22Rv1 (cell line): ENCODE measurements around the gene WNT2B.

Source experiments
- H3K27ac ChIP-seq: fragments of 450-650 bp; 2 replicates; pipeline ENCODE4 v1.5.1; 2017
- ZFX ChIP-seq: fragments of 450-650 bp; IDR thresholded peaks from 2 replicates; pipeline ENCODE4 v1.6.1; 2017; ENCODE audit warnings: antibody characterized with exemption, borderline replicate concordance
- TF ChIP-seq, protein P1 (sequence below): fragments of 450-650 bp; IDR thresholded peaks from 2 replicates; pipeline ENCODE4 v1.5.1; 2017; ENCODE audit warnings: mild to moderate bottlenecking

The WNT2B gene

DNA sequence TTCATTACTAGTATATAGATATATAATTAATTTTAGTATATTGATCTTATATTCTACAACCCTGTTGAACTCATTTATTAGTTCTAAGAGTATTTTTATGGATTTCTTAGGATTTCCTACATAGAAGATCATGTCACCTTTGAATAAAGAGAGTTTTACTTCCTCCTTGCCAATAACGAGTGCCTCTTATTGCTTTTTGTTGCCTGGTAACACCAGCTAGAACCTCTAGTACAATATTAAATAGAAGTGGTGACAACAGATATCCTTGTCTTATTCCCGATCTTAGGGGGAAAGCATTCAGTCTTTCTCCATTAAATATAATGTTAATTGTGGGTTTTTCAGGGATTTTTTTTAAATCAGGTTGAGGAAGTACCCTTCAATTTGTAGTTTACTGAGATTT lies 40.8 kb downstream of the WNT2B start:
- no peak overlapping the region for H3K27ac ChIP-seq
- TF ChIP-seq, protein P1, sequence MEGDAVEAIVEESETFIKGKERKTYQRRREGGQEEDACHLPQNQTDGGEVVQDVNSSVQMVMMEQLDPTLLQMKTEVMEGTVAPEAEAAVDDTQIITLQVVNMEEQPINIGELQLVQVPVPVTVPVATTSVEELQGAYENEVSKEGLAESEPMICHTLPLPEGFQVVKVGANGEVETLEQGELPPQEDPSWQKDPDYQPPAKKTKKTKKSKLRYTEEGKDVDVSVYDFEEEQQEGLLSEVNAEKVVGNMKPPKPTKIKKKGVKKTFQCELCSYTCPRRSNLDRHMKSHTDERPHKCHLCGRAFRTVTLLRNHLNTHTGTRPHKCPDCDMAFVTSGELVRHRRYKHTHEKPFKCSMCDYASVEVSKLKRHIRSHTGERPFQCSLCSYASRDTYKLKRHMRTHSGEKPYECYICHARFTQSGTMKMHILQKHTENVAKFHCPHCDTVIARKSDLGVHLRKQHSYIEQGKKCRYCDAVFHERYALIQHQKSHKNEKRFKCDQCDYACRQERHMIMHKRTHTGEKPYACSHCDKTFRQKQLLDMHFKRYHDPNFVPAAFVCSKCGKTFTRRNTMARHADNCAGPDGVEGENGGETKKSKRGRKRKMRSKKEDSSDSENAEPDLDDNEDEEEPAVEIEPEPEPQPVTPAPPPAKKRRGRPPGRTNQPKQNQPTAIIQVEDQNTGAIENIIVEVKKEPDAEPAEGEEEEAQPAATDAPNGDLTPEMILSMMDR: no peak
- no peak for TF ChIP-seq ZFX

DNA sequence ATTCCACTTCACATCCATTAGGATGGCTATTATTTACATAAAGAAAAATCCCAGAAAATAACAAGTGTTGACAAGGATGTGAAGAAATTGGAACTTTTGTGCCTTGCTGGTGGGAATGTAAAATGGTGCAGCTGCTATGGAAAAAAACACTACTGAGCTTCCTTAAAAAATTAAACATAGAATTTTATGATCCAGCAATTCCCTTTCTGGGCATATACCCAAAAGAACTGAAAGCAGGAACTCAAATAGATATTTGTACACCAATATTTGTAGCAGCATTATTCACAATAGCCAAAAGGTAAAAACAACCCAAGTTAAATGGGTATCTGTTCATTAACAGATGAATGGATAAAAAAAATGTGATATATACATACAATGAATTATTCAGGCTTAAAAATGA lies 45.6 kb downstream of the WNT2B start:
- TF ChIP-seq, protein P1: no peak
- TF ChIP-seq ZFX: no peak

DNA sequence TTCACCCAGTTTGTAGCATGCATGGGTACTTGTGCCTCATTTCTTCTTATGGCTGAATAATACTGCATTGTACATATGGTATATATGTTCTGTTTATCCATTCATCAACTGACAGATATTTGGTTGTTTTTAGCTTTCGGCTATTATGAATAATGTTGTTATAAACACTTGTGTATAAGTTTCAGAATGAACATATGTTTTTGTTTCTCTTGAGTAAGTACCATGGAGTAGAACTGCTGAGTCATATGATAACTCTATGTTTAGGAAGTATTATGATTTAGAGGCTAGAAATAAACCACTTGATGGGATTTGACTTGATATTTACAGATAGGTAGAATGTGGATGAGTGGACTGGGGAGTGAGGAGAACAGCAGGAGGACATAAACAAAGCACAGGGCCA lies 48.6 kb downstream of the WNT2B start:
- no peak overlapping the region for H3K27ac ChIP-seq
- TF ChIP-seq, protein P1: no peak
- TF ChIP-seq ZFX: no peak

More for the DNA sequence above, 45.6 kb downstream of the WNT2B start:
- H3K27ac ChIP-seq: no peak overlapping the region

DNA sequence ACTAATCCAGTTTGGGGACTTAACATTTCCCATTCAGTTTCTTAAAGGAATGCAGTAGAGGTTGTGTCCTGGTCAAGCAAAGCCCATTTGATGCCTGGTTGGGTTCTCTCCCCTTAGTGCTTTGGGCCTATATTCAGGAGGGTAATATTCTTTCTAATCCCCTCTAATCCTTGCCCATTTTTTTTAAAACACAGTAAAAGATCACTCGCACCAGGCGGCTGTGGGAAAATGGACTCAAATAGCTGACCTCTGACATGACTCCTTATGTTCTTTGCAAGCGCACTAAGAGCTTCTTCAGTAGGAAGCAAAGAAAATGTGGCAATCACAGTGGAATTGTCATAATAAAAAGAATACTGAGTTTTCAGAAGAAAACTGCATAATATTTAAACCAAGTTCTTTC lies 49.9 kb downstream of the WNT2B start:
- no peak overlapping the region for H3K27ac ChIP-seq
- TF ChIP-seq, protein P1: no peak
- no peak for TF ChIP-seq ZFX

DNA sequence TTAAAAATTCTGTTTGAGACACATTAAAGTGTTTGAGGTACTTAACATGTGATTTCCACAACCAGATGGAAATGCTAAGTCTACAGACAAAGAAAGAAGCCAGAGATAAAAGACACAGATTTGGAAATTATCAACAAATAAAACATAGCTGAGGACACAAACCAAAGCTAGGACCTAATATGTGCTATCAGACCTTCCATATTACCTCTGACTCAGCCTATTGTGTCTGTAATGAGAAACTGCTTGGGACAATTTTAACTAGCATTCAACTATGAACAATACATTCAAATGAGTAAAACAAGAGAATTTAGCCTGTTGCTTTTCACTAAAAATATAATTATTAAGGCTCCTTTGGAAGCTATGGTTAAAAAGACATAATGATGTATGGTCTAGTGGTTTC lies 54.6 kb downstream of the WNT2B start:
- no peak overlapping the region for H3K27ac ChIP-seq
- TF ChIP-seq, protein P1: no peak
- TF ChIP-seq ZFX: no peak

DNA sequence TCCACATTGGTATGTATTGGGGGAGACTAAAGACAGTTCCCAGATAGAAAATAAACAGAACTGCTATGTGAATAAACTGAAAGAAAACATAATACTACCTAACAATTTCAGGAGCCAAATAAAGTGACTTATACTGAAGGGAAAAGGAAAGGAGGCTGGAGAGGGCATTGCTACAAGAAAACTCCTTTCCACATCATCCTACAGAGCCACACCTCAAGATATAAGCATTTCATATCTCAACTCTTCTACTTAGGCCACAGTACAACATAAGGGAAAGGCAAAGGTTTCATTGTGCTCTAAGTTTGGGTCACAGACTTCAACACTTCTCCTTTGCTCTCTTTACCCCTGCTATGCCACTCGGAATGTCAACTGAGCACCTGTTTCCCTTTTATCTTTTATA lies 55.3 kb downstream of the WNT2B start:
- TF ChIP-seq, protein P1: no peak
- no peak for TF ChIP-seq ZFX
- no peak overlapping the region for H3K27ac ChIP-seq

DNA sequence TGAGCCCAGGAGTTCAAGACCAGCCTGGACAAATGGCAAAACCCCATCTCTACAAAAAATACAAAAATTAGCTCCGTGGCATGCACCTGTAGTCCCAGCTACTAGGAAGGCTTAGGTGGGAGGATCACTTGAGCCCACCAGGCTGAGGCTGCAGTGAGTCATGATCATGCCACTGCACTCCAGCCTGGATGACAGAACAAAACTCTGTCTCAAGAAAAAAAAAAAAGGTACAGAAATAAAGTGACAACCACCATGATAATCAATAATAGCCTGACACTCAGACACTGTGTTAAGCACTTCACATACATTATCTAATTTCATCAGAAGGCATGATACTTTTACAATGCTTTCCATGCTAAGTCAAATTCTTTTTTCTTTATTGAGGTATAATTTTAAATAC lies 57.0 kb downstream of the WNT2B start:
- TF ChIP-seq, protein P1: no peak
- no peak for TF ChIP-seq ZFX
- H3K27ac ChIP-seq: no peak overlapping the region
